Transverse colon (tissue), 4 donors: ENCODE results near the gene HTRA3. TPM values are rescaled to one million over a fixed set of nuclear protein-coding genes. Genes with fewer than 3 reads are reported as not detected.

Experiments used
- DNase-seq: peaks from one replicate; pipeline ENCODE4 v3.0.0-alpha.2; 2019
- H3K27ac ChIP-seq, 4 donors: fragments of 200-600 bp; sonication (generic); 2 replicates each; pipeline ENCODE4 v1.5.1; 2016 to 2018; ENCODE audit warnings: inconsistent platforms in 4 of 4
- H3K27me3 ChIP-seq: fragments of 200-600 bp; sonication (generic); 2 replicates; pipeline ENCODE4 v1.5.1; 2017; ENCODE audit warnings: inconsistent platforms
- H3K36me3 ChIP-seq, 4 donors: fragments of 200-600 bp; sonication (generic); 2 replicates each; pipeline ENCODE4 v1.5.1; 2017 to 2019; ENCODE audit warnings: inconsistent platforms in 4 of 4
- H3K4me1 ChIP-seq, 4 donors: fragments of 200-600 bp; sonication (generic); 2 replicates each; pipeline ENCODE4 v1.5.1; 2017 to 2020; ENCODE audit warnings: inconsistent platforms in 4 of 4
- H3K4me3 ChIP-seq, 4 donors: fragments of 200-600 bp; sonication (generic); 1 replicate in 1 of 4; 2 replicates in 3 of 4; pipeline versions ENCODE4 v1.5.1 to v1.6.1; 2017 to 2019; ENCODE audit warnings: inconsistent platforms in 4 of 4
- H3K9me3 ChIP-seq, 2 donors: fragments of 200-600 bp; sonication (generic); 2 replicates each; pipeline ENCODE4 v1.5.1; 2017 to 2019; ENCODE audit warnings: inconsistent platforms in 2 of 2
- EP300 ChIP-seq: sonication (generic); formaldehyde crosslinking; IDR thresholded peaks from one replicate; pipeline ENCODE4 v1.6.1; 2017; ENCODE audit warnings: antibody characterized with exemption, low read depth
- POLR2A ChIP-seq: fragments of 450-650 bp; IDR thresholded peaks from one replicate; pipeline ENCODE4 v1.6.1; 2016; ENCODE audit warnings: antibody characterized with exemption, mild to moderate bottlenecking, moderate library complexity
- POLR2AphosphoS5 ChIP-seq, 3 donors: sonication (generic); formaldehyde crosslinking; IDR thresholded peaks; one replicate each; pipeline ENCODE4 v1.6.1; 2016; ENCODE audit warnings: antibody characterized with exemption in 3 of 3
- WGBS, 2 donors: methylation state at CpG; one replicate each; pipeline ENCODE4 v1.1.5; 2018; ENCODE audit warnings: low coverage in 1 of 2; 5-methylcytosine and 5-hydroxymethylcytosine counted together
- in situ Hi-C, 4 donors: fragments of 200-750 bp; cut with MboI; loops; one replicate each; pipeline versions ENCODE4 v1.15.0 to v1.15.1; 2017; ENCODE audit warnings: low sequenced_read_pairs in 3 of 4, low pct_ligation_motif_present in 1 of 4, low pct_unique_long_range_greater_than_20kb in 1 of 4
- intact Hi-C: fragments of 100-400 bp; cut with DNase I; formaldehyde crosslinking; loops from one replicate; pipeline ENCODE4 v1.15.1; 2023; ENCODE audit warnings: low total_unique reads
- total RNA-seq, 4 donors: library from RNA; depleted of rRNA; stranded (reverse); fragments of >200 nt; gene quantifications; one replicate each; pipeline ENCODE4 v1.1.0, GENCODE V29; 2016
- TF ChIP-seq, protein P1 (sequence below), 5 experiments: fragments of 200-600 bp in 3 of 5; fragments of 450-650 bp in 2 of 5; sonication (generic) in 3 of 5; IDR thresholded peaks; 1 replicate in 2 of 5; 2 replicates in 3 of 5; pipeline ENCODE4 v1.5.1; 2016 to 2017; ENCODE audit warnings: antibody characterized with exemption in 5 of 5, inconsistent platforms in 3 of 5, mild to moderate bottlenecking in 2 of 5, moderate library complexity in 1 of 5

Gene HTRA3
- total RNA-seq, 4 donors from 2014 or later: 1.5 to 11.9 (median 6.5) TPM

- H3K36me3 ChIP-seq: no peaks in the 10 kb centered on the region
- in situ Hi-C loops (no loop called here), intact Hi-C loops (no loop called here)
- H3K4me3 ChIP-seq: no peak overlapping the region
- no peak for TF ChIP-seq POLR2A
- TF ChIP-seq, protein P1, sequence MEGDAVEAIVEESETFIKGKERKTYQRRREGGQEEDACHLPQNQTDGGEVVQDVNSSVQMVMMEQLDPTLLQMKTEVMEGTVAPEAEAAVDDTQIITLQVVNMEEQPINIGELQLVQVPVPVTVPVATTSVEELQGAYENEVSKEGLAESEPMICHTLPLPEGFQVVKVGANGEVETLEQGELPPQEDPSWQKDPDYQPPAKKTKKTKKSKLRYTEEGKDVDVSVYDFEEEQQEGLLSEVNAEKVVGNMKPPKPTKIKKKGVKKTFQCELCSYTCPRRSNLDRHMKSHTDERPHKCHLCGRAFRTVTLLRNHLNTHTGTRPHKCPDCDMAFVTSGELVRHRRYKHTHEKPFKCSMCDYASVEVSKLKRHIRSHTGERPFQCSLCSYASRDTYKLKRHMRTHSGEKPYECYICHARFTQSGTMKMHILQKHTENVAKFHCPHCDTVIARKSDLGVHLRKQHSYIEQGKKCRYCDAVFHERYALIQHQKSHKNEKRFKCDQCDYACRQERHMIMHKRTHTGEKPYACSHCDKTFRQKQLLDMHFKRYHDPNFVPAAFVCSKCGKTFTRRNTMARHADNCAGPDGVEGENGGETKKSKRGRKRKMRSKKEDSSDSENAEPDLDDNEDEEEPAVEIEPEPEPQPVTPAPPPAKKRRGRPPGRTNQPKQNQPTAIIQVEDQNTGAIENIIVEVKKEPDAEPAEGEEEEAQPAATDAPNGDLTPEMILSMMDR (IDR thresholded peaks at IDR 0.05): no peak
- TF ChIP-seq POLR2AphosphoS5 (IDR thresholded peaks at IDR 0.05): no peak
- TF ChIP-seq EP300: no peak
- peaks cover 0 to 14% (median 7%) of the 10 kb centered on the region in 4 donors for H3K4me1 ChIP-seq
- H3K9me3 ChIP-seq: no peaks in the 10 kb centered on the region
- peak; percentile 15 for DNase-seq
- WGBS, 2 donors: 60 to 75% methylated on average over 1 to 28 of the region's 28 CpGs
- peak overlapping the region; percentile 32 to 51 (median 41) for H3K27ac ChIP-seq
- H3K27me3 ChIP-seq: no peaks in the 10 kb centered on the region
These were observed 73.9 kb downstream of the HTRA3 start for GRCh38 chr4:8343262-8343966.

DNA sequence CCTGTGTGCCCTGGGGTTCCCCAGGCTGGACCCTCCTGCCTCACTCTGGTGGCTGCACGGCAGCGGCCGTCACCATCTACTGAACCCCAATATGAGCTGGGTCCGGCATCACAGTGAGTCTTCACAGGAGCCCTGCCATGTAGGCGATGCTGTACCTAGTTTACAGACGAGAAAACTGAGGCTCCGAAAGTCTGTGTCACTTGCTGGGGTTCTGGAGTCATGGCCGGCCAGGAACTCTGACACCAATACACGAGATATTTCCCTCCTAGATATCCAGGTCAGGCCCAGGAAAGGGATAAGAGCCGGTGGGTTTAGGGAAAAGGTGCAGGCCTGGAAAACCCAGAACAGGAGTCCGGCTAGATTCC, 74.4 kb downstream of the HTRA3 start:
- peak overlapping the region; percentile 32 to 51 (median 41) for H3K27ac ChIP-seq
- H3K27me3 ChIP-seq: no peaks in the 10 kb centered on the region
- no peak for TF ChIP-seq EP300
- no peak for TF ChIP-seq POLR2AphosphoS5 (IDR thresholded peaks at IDR 0.05)
- TF ChIP-seq, protein P1 (IDR thresholded peaks at IDR 0.05): no peak
- no peak for TF ChIP-seq POLR2A
- H3K4me3 ChIP-seq: no peak overlapping the region
- H3K36me3 ChIP-seq: no peaks in the 10 kb centered on the region
- H3K9me3 ChIP-seq: no peaks in the 10 kb centered on the region
- intact Hi-C loops (no loop called here), in situ Hi-C loops (no loop called here)
- 85% methylated on average over 8 of the region's 11 CpGs; no CpG with 5 or more reads in 1 of the 2 donors for WGBS, 2 donors
- peaks cover 0 to 14% (median 7%) of the 10 kb centered on the region in 4 donors for H3K4me1 ChIP-seq
- no peak for DNase-seq

GRCh38 chr4:8344377-8344776, 74.8 kb downstream of the HTRA3 start:
- no peaks in the 10 kb centered on the region for H3K36me3 ChIP-seq
- DNase-seq: no peak
- H3K9me3 ChIP-seq: no peaks in the 10 kb centered on the region
- H3K27ac ChIP-seq: no peak overlapping the region
- intact Hi-C loops: no loop called here
- no peak overlapping the region for H3K4me3 ChIP-seq
- no peaks in the 10 kb centered on the region for H3K27me3 ChIP-seq
- peaks cover 0 to 14% (median 7%) of the 10 kb centered on the region in 4 donors for H3K4me1 ChIP-seq
- 73 to 78% methylated on average over 5 to 14 of the region's 14 CpGs for WGBS, 2 donors
- in situ Hi-C loops: no loop called here
- TF ChIP-seq EP300 (no peak), POLR2A (no peak), POLR2AphosphoS5 (IDR thresholded peaks at IDR 0.05) (no peak)
- TF ChIP-seq, protein P1 (IDR thresholded peaks at IDR 0.05): no peak

DNA sequence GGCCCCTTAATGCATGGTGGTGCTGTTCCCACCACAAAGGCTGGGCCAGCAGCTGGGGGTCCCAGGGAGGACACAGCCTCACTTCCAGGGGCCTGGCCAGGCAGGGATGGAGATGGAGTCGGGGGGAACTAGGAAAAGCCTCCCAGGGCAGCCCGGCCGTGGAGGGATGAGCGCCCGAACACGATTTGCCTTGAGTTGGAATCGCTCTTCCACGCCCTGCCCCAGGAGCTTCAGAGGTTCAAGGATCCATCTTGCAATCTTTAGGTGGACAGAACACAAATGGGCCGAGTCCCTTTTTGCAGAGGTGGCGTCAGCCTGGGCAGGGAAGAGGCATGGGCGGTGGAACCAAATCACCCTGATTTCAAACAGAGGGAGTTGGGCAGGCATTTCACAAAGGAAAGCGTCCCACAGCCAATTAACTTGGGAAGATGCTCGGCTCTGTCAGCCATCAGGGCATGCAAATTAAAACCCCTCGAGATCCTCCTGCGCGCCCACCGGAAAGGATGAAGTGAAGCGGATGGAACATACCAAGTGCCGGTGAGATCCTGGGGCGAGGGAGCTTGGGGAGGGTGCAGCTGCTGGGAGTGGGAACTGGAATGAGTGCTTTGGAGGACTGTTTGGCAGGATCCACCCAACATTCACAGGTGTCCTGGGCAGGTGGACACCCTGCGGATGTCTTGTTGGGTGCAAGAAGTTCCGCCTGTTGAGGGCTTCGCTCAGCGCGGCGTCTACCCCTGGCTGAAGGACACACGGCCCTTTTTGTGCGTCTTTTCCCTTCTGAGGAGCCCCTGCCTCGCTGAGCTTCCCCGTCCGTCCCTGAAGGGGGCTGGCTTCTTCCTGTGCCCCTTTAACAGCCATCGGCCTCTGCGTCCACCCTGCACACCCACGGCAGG, 75.7 kb downstream of the HTRA3 start:
- no peak for DNase-seq
- Histone ChIP-seq H3K9me3 (no peaks in the 10 kb centered on the region), H3K4me1 (peaks cover 0 to 14% (median 7%) of the 10 kb centered on the region in 4 donors), H3K36me3 (no peaks in the 10 kb centered on the region), H3K4me3 (no peak overlapping the region), H3K27me3 (no peaks in the 10 kb centered on the region), H3K27ac (no peak overlapping the region)
- 93% methylated on average over 11 to 25 of the region's 34 CpGs for WGBS, 2 donors
- in situ Hi-C loops (no loop called here), intact Hi-C loops (no loop called here)
- TF ChIP-seq EP300 (no peak), POLR2A (no peak), POLR2AphosphoS5 (IDR thresholded peaks at IDR 0.05) (no peak)
- TF ChIP-seq, protein P1 (IDR thresholded peaks at IDR 0.05): no peak
